Heart left ventricle (tissue), 16 donors: Measurements from ENCODE around the gene DYDC2. TPM values are rescaled to one million over a fixed set of nuclear protein-coding genes. Genes with fewer than 3 reads are reported as not detected.

Experiments used
- ATAC-seq, 4 donors: fragments of 200-7000 bp; cut with Tn5 transposase; one replicate each; pipeline ENCODE4 v1.9.1; 2020 to 2022; ENCODE audit warnings: moderate library complexity in 4 of 4, mild to moderate bottlenecking in 3 of 4, moderate number of reproducible peaks in 1 of 4
- DNase-seq, 5 donors: peaks; one replicate each; pipeline ENCODE4 v3.0.0-alpha.2; 2020
- H3K27ac ChIP-seq, 12 donors: fragments of 200-600 bp; sonication (generic) in 4 of 12; one replicate each; pipeline versions ENCODE4 v1.5.0 to v1.8.0; 2016 to 2022; ENCODE audit warnings: mild to moderate bottlenecking in 2 of 12
- H3K27me3 ChIP-seq, 9 donors: fragments of 200-600 bp; sonication (generic) in 2 of 9; one replicate each; pipeline versions ENCODE4 v1.5.1 to v1.8.0; 2016 to 2022; ENCODE audit warnings: mild to moderate bottlenecking in 3 of 9
- H3K36me3 ChIP-seq, 9 donors: fragments of 200-600 bp; sonication (generic) in 2 of 9; one replicate each; pipeline versions ENCODE4 v1.5.0 to v1.8.0; 2018 to 2022; ENCODE audit warnings: mild to moderate bottlenecking in 2 of 9
- H3K4me1 ChIP-seq, 12 donors: fragments of 200-600 bp; sonication (generic) in 4 of 12; one replicate each; pipeline versions ENCODE4 v1.5.0 to v1.8.0; 2016 to 2022; ENCODE audit warnings: mild to moderate bottlenecking in 3 of 12
- H3K4me3 ChIP-seq, 12 donors: fragments of 200-600 bp; sonication (generic) in 4 of 12; one replicate each; pipeline versions ENCODE4 v1.5.0 to v1.8.0; 2017 to 2022; ENCODE audit warnings: mild to moderate bottlenecking in 9 of 12, moderate library complexity in 4 of 12
- H3K9me3 ChIP-seq, 12 donors: fragments of 200-600 bp; sonication (generic) in 4 of 12; one replicate each; pipeline versions ENCODE4 v1.5.0 to v1.8.0; 2016 to 2022; ENCODE audit warnings: mild to moderate bottlenecking in 1 of 12
- POLR2A ChIP-seq, 2 donors: fragments of 450-650 bp; IDR thresholded peaks; one replicate each; pipeline ENCODE4 v1.6.1; 2017; ENCODE audit warnings: antibody characterized with exemption in 2 of 2, mild to moderate bottlenecking in 2 of 2, moderate library complexity in 2 of 2
- WGBS, 4 donors: extraction: QIAGEN DNeasy Blood & Tissue Kit in 2 of 4; methylation state at CpG; one replicate each; pipeline versions ENCODE4 v1.1.5 to v1.1.7; 2013 to 2018; 5-methylcytosine and 5-hydroxymethylcytosine counted together
- intact Hi-C, 10 donors: fragments of 100-400 bp; cut with DNase I; formaldehyde crosslinking; loops; one replicate each; pipeline versions ENCODE4 v1.11.1 to v1.14.2; 2022
- polyA plus RNA-seq, 2 donors: library from polyadenylated mRNA; stranded (reverse); fragments of 200-250 nt; gene quantifications; one replicate each; pipeline ENCODE4 v1.2.3, GENCODE V29; 2013
- total RNA-seq, 9 donors: library from RNA; depleted of rRNA in 2 of 9; stranded (reverse); fragments of >200 nt in 2 of 9; fragmentation: NEBNext Ultra II Directional in 3 of 9; extraction: Animal tissue kit (Norgen Biotek cat#: 25700) in 3 of 9; gene quantifications; one replicate each; pipeline versions ENCODE4 v1.1.0 to v1.2.4, GENCODE V29; 2016 to 2023
- TF ChIP-seq, protein P1 (sequence below), 12 donors: fragments of 200-600 bp; sonication (generic) in 4 of 12; IDR thresholded peaks; one replicate each; pipeline versions ENCODE4 v1.5.0 to v1.8.0; 2018 to 2022; ENCODE audit warnings: antibody characterized with exemption in 12 of 12, mild to moderate bottlenecking in 5 of 12
- donor health status: ischemic (EF 13 %, LVEDD 7.1; RV severe dilation, severe dysfunction).
- donor health status: healthy with polysubstance abuse.
- donor health status: DM: no; HTN: yes; CAD: no.
- donor health status: DM: no; HTN: no; CAD: no.
- donor health status: ischemic (EF 25% LVEDD 6.9; RV normal size, moderate dysfunction).
- donor health status: ischemic (EF 25% LVEDD 5.7; RV mildly dilated, moderate dysfunction).
- donor health status: healthy.
- donor health status: DM: yes; HTN: yes; CAD: no.
- donor health status: ischemic (EF 35%, LVEDD 5.7; RV mildly dilated, moderate dysfunction).
- donor health status: nonischemic (EF 11% LVEDD 7.7; RV severe dilation, severe dysfunction).
- donor health status: DM: yes; HTN: yes; CAD: no.
- donor health status: PGD.
- donor health status: ischemic (EF 29% LVEDD 5.4; RV normal size, mild dysfunction).
- donor health status: nonischemic (EF 23%, LVEDD 6.1; RV moderate dilation, normal function).

DYDC2 gene
- total and polyA plus RNA-seq, 11 donors = not detected

DNA sequence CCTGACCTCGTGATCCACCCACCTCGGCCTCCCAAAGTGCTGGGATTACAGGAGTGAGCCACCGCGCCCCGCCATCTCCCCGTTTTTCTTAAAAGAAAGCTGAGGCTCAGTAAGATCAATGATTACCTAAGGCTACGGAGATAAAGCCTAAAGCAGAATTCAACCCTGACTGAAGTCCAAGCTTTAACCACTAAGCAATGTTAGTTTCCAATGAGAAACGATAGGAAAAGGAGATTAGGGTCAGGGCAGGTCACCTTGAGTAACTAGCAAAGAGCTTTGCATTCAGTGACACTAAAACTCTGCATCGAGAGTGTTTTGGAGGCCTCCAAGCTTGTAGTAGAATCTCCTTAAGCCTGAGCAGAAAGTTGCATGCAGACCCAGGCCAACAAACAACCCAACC lies 34.2 kb downstream of the DYDC2 start:
- H3K4me1 ChIP-seq = peaks cover 0 to 40% (median 3%) of the 10 kb centered on the region in 12 donors
- no peaks in the 10 kb centered on the region for H3K27me3 ChIP-seq
- TF ChIP-seq POLR2A (IDR thresholded peaks at IDR 0.05) = no peak
- TF ChIP-seq, protein P1, sequence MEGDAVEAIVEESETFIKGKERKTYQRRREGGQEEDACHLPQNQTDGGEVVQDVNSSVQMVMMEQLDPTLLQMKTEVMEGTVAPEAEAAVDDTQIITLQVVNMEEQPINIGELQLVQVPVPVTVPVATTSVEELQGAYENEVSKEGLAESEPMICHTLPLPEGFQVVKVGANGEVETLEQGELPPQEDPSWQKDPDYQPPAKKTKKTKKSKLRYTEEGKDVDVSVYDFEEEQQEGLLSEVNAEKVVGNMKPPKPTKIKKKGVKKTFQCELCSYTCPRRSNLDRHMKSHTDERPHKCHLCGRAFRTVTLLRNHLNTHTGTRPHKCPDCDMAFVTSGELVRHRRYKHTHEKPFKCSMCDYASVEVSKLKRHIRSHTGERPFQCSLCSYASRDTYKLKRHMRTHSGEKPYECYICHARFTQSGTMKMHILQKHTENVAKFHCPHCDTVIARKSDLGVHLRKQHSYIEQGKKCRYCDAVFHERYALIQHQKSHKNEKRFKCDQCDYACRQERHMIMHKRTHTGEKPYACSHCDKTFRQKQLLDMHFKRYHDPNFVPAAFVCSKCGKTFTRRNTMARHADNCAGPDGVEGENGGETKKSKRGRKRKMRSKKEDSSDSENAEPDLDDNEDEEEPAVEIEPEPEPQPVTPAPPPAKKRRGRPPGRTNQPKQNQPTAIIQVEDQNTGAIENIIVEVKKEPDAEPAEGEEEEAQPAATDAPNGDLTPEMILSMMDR (IDR thresholded peaks at IDR 0.05) = no peak
- intact Hi-C loops = no loop called here
- WGBS, 4 donors = 82 to 91% (median 83%) methylated on average over 9 of the region's 9 CpGs
- DNase-seq (no peak), ATAC-seq (no peak)
- H3K36me3 ChIP-seq = no peaks in the 10 kb centered on the region
- no peak overlapping the region for H3K4me3 ChIP-seq
- no peaks in the 10 kb centered on the region for H3K9me3 ChIP-seq
- peak overlapping the region in 1 of 12 donors; percentile 19 for H3K27ac ChIP-seq

GRCh38 chr10:80392250-80392649 lies 35.7 kb downstream of the DYDC2 start:
- Histone ChIP-seq H3K27me3 (no peaks in the 10 kb centered on the region), H3K4me1 (peaks cover 0 to 33% (median 3%) of the 10 kb centered on the region in 12 donors), H3K27ac (peak overlapping the region in 2 of 12 donors; percentile 4 to 15), H3K4me3 (no peak overlapping the region), H3K36me3 (no peaks in the 10 kb centered on the region), H3K9me3 (no peaks in the 10 kb centered on the region)
- 82 to 88% (median 84%) methylated on average over 6 of the region's 6 CpGs for WGBS, 4 donors
- ATAC-seq (no peak), DNase-seq (no peak)
- intact Hi-C loops = no loop called here
- TF ChIP-seq POLR2A (IDR thresholded peaks at IDR 0.05) = no peak
- TF ChIP-seq, protein P1 (IDR thresholded peaks at IDR 0.05) = no peak

DNA sequence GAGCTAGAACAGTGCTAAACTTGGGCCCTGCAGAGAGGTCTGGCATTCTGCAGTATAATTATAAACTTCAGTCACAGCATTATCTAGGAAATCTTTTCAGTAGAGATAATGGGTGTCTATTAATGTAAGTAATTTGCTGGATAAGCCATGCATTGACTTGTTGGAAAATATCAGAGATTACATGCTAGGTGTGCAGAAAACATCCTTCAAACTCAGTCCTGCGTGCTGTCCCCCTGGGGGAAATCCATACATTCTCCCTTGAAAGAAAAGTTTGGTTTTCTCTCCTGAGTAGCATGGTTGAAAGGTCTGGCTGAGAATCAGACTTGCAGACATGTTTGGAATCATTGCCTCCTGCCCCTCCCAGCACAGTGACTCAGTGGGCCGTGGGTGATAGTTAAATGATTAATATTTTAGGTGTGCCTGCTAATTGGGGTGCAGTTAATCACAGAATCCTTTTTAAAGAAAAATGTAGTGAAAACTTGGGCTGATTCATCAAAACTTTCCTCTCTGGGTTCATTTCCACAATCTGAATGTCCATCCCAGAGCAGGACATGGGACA lies 37.9 kb downstream of the DYDC2 start:
- Histone ChIP-seq H3K4me1 (peaks cover 0 to 14% (median 0%) of the 10 kb centered on the region in 12 donors), H3K27me3 (no peaks in the 10 kb centered on the region), H3K27ac (no peak overlapping the region), H3K4me3 (no peak overlapping the region), H3K36me3 (no peaks in the 10 kb centered on the region), H3K9me3 (no peaks in the 10 kb centered on the region)
- no peak for TF ChIP-seq POLR2A (IDR thresholded peaks at IDR 0.05)
- TF ChIP-seq, protein P1 (IDR thresholded peaks at IDR 0.05) = no peak
- DNase-seq (no peak), ATAC-seq (no peak)
- WGBS, 4 donors = 77 to 97% (median 92%) methylated on average over 2 of the region's 2 CpGs
- intact Hi-C loops = no loop called here

DNA sequence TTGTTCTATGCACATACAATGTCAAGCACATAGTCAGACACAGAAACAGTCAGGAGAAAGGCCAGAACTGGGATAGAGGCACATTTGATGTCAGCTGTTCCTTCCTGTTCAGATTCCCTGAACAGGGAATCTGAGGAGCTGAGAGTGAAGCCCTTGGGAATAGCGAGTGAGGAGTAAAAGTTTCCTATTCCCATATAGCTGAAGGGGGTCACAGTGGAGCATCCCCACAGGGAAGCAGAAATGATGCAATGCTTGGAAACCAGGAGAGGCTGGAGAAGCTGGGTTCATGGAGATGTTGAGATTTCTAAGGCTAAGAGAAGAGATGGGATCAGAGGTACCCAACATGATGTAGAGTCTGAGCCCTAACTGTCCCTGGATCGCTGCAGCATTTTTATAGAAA lies 40.4 kb downstream of the DYDC2 start:
- intact Hi-C loops = no loop called here
- Histone ChIP-seq H3K27me3 (no peaks in the 10 kb centered on the region), H3K4me1 (peaks cover 0 to 2% (median 0%) of the 10 kb centered on the region in 12 donors), H3K4me3 (no peak overlapping the region), H3K9me3 (no peaks in the 10 kb centered on the region), H3K27ac (peak overlapping the region in 4 of 12 donors; percentile 23 to 49 (median 42)), H3K36me3 (no peaks in the 10 kb centered on the region)
- DNase-seq (peak in 2 of 5 donors; percentile 31 to 37), ATAC-seq (peak; percentile 34 to 67 (median 52))
- WGBS, 4 donors = 82 to 88% (median 83%) methylated on average over 2 of the region's 2 CpGs
- no peak for TF ChIP-seq POLR2A (IDR thresholded peaks at IDR 0.05)
